RKO (cell line): ENCODE data around the gene TMEM220.

Source experiments
- DNase-seq: peaks from one replicate; pipeline ENCODE4 v3.0.0-alpha.2; 2016; ENCODE audit warnings: low spot score

The TMEM220 gene

DNA sequence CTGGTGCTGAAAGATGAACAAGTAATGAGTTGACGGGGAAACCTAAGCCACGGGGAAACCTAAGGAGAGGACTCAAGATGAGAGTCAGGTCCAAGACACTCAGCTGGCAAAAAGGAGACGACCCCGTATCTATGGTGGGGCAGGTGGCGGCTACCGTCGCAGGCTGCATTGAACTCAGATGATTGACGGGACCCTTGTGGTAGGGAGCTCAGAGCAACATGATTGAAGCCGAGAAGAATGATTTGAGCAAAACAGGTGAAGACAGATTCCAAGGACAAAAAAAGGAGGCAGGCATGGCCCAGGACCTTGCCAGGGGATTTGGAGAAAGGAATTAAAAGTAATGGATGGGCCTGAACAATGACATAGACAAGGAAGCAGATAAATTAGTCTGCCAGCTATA lies 65.3 kb downstream of the TMEM220 start:
- no peak for DNase-seq
